DOHH2 (cell line): ENCODE data around the gene RAB40C.

Experiments
- H3F3A ChIP-seq: fragments of 200-600 bp; sonication (generic), shearing (Covaris generic); 2 replicates; pipeline ENCODE4 v1.6.0; 2016; ENCODE audit warnings: antibody characterized with exemption, mild to moderate bottlenecking; ENCODE audit not compliant: control insufficient read depth, insufficient read depth
- H3K27ac ChIP-seq: fragments of 200-600 bp; sonication (generic); 2 replicates; pipeline ENCODE4 v1.5.1; 2014; ENCODE audit warnings: low read depth, mild to moderate bottlenecking, low read length, moderate library complexity
- H3K27me3 ChIP-seq: fragments of 200-600 bp; sonication (generic); 2 replicates; pipeline ENCODE4 v1.6.1; 2014; ENCODE audit warnings: mild to moderate bottlenecking, low read length, mixed read lengths; ENCODE audit not compliant: control insufficient read depth
- H3K36me3 ChIP-seq: fragments of 200-600 bp; sonication (generic); 2 replicates; pipeline ENCODE4 v1.6.1; 2014; ENCODE audit warnings: mild to moderate bottlenecking, low read length, moderate library complexity, mixed read lengths; ENCODE audit not compliant: control insufficient read depth
- H3K4me1 ChIP-seq: fragments of 200-600 bp; sonication (generic); 2 replicates; pipeline ENCODE4 v1.6.1; 2014; ENCODE audit warnings: mild to moderate bottlenecking, low read length, mixed read lengths; ENCODE audit not compliant: control insufficient read depth
- H3K4me2 ChIP-seq: fragments of 200-600 bp; sonication (generic); 2 replicates; pipeline ENCODE4 v1.6.0; 2014; ENCODE audit warnings: mild to moderate bottlenecking, low read length, moderate library complexity
- H3K4me3 ChIP-seq: fragments of 200-600 bp; sonication (generic); 2 replicates; pipeline ENCODE4 v1.5.1; 2014; ENCODE audit warnings: mild to moderate bottlenecking, low read length, mixed read lengths
- H3K79me2 ChIP-seq: fragments of 200-600 bp; sonication (generic); 2 replicates; pipeline ENCODE4 v1.6.1; 2014; ENCODE audit warnings: mild to moderate bottlenecking, low read length, mixed read lengths; ENCODE audit not compliant: control insufficient read depth
- H3K9me2 ChIP-seq: fragments of 200-600 bp; sonication (generic); replicated peaks from 2 replicates; pipeline ENCODE4 v1.6.1; 2014; ENCODE audit warnings: mild to moderate bottlenecking, low read length, mixed read lengths; ENCODE audit not compliant: control insufficient read depth
- H3K9me3 ChIP-seq: fragments of 200-600 bp; sonication (generic); 2 replicates; pipeline ENCODE4 v1.6.1; 2014; ENCODE audit warnings: antibody characterized with exemption, low read length, mixed read lengths; ENCODE audit not compliant: control insufficient read depth, insufficient read depth
- H4K20me1 ChIP-seq: fragments of 200-600 bp; sonication (generic); 2 replicates; pipeline ENCODE4 v1.6.0; 2014; ENCODE audit warnings: low read depth, mild to moderate bottlenecking, antibody characterized with exemption, low read length, moderate library complexity; ENCODE audit not compliant: control insufficient read depth, insufficient read depth
- CTCF ChIP-seq: fragments of 200-600 bp; sonication (generic); IDR thresholded peaks from one replicate; pipeline ENCODE4 v1.5.1; 2014; ENCODE audit warnings: antibody characterized with exemption, mild to moderate bottlenecking, low read depth, low read length; ENCODE audit not compliant: poor library complexity, severe bottlenecking
- EZH2phosphoT487 ChIP-seq: fragments of 200-600 bp; sonication (generic); IDR thresholded peaks from 2 replicates; pipeline ENCODE4 v1.6.1; 2017; ENCODE audit warnings: borderline replicate concordance, mild to moderate bottlenecking, antibody characterized with exemption, low read length, moderate library complexity, mixed read lengths

Gene RAB40C

GRCh38 chr16:586645-587590, 2.9 kb upstream of the RAB40C start:
- TF ChIP-seq EZH2phosphoT487: no peak
- no peak for TF ChIP-seq CTCF
- no peak overlapping the region for H3K27ac ChIP-seq
- no peaks in the 10 kb centered on the region; the same call in 1 of the 2 replicates for H3F3A ChIP-seq
- no peaks in the 10 kb centered on the region for H3K9me3 ChIP-seq
- H3K36me3 ChIP-seq: peaks cover 9% of the 10 kb centered on the region
- H3K79me2 ChIP-seq: peaks cover 33% of the 10 kb centered on the region
- peaks cover 21% of the 10 kb centered on the region for H3K4me1 ChIP-seq
- H3K9me2 ChIP-seq: no peaks in the 10 kb centered on the region
- H3K4me3 ChIP-seq: peak overlapping the region; percentile 73; the same call in 1 of the 2 replicates
- H3K27me3 ChIP-seq: no peaks in the 10 kb centered on the region
- peak overlapping the region; percentile 78 for H3K4me2 ChIP-seq
- H4K20me1 ChIP-seq: peaks cover 4% of the 10 kb centered on the region; the same call in 1 of the 2 replicates

- no peaks in the 10 kb centered on the region for H3K27me3 ChIP-seq
- peaks cover 9% of the 10 kb centered on the region for H3K36me3 ChIP-seq
Observed at GRCh38 chr16:588639-588888, 1.3 kb upstream of the RAB40C start.

GRCh38 chr16:588889-589657, 793 bp upstream of the RAB40C start:
- H4K20me1 ChIP-seq: peaks cover 4% of the 10 kb centered on the region; the same call in 1 of the 2 replicates

More at GRCh38 chr16:588639-588888, 1.3 kb upstream of the RAB40C start:
- TF ChIP-seq EZH2phosphoT487 (no peak), CTCF (no peak)
- peaks cover 49% of the 10 kb centered on the region for H3K79me2 ChIP-seq
- H4K20me1 ChIP-seq: peaks cover 4% of the 10 kb centered on the region; the same call in 1 of the 2 replicates
- H3K4me3 ChIP-seq: peak overlapping the region; percentile 73
- peak overlapping the region; percentile 92 for H3K27ac ChIP-seq
- no peaks in the 10 kb centered on the region for H3K9me2 ChIP-seq
- H3K4me2 ChIP-seq: peak overlapping the region; percentile 78
- H3F3A ChIP-seq: no peaks in the 10 kb centered on the region; the same call in 1 of the 2 replicates
- H3K4me1 ChIP-seq: peaks cover 38% of the 10 kb centered on the region
- no peaks in the 10 kb centered on the region for H3K9me3 ChIP-seq

More at GRCh38 chr16:588889-589657, 793 bp upstream of the RAB40C start:
- no peaks in the 10 kb centered on the region for H3K9me3 ChIP-seq
- H3F3A ChIP-seq: no peaks in the 10 kb centered on the region; the same call in 1 of the 2 replicates
- H3K36me3 ChIP-seq: peaks cover 9% of the 10 kb centered on the region
- H3K27ac ChIP-seq: peak overlapping the region; percentile 92
- H3K4me3 ChIP-seq: peak overlapping the region; percentile 73
- no peaks in the 10 kb centered on the region for H3K9me2 ChIP-seq
- TF ChIP-seq EZH2phosphoT487 (no peak), CTCF (no peak)
- peak overlapping the region; percentile 78 for H3K4me2 ChIP-seq
- H3K4me1 ChIP-seq: peaks cover 43% of the 10 kb centered on the region
- H3K27me3 ChIP-seq: no peaks in the 10 kb centered on the region
- H3K79me2 ChIP-seq: peaks cover 54% of the 10 kb centered on the region
